ENCODE results near the gene KIF2A. TPM values are rescaled to one million over a fixed set of nuclear protein-coding genes. Genes with fewer than 3 reads are reported as not detected.

KIF2A gene
- total and polyA plus RNA-seq, 2 of the 8 experiments (the other 6 are each of a cell fraction or from before 2014, with no cell fraction given): 18.4 to 97.1 TPM

GRCh38 chr5:62362701-62363100 lies 56.7 kb downstream of the KIF2A start (continued):
- TF ChIP-seq CHD7 (IDR thresholded peaks at IDR 0.05; ENCODE audit: insufficient replicate concordance, low read length) (no peak), SP2 (IDR thresholded peaks at IDR 0.05; ENCODE audit: low read length) (no peak), POLR2AphosphoS5 (IDR thresholded peaks at IDR 0.05; ENCODE audit: low read depth, low read length) (no peak)

All from H1 (cell line).